HG03108 (cell line): ENCODE measurements around the gene CD3E.

Source experiments
- ATAC-seq: cut with Tn5 transposase; IDR thresholded peaks from one replicate; pipeline ENCODE4 v1.9.1; 2021; ENCODE audit warnings: moderate library complexity; ENCODE audit not compliant: unreplicated experiment

CD3E gene

GRCh38 chr11:118304568-118305248, at the start of gene CD3E:
Gene CD3E, plus strand, starts transcription at chr11:118304730. Its CDS starts 223 bp downstream, at chr11:118304953.
- ATAC-seq: no peak

- ATAC-seq: no peak
These were observed 46.1 kb upstream of the CD3E start for GRCh38 chr11:118258410-118258809.

GRCh38 chr11:118259138-118259537, 45.4 kb upstream of the CD3E start:
- no peak for ATAC-seq

- ATAC-seq: no peak
These were observed 44.2 kb upstream of the CD3E start for GRCh38 chr11:118260353-118260752.

- no peak for ATAC-seq
These were observed 41.4 kb upstream of the CD3E start for GRCh38 chr11:118263112-118263511.

- no peak for ATAC-seq
These were observed 40.6 kb upstream of the CD3E start, which contains the start of gene MPZL2 for GRCh38 chr11:118263695-118264568. Gene MPZL2, minus strand, starts transcription at chr11:118264297. Its CDS starts 144 bp downstream, at chr11:118264153.

- no peak for ATAC-seq
These were observed 39.7 kb upstream of the CD3E start for GRCh38 chr11:118264569-118265465.

GRCh38 chr11:118265954-118266353, 38.6 kb upstream of the CD3E start:
- no peak for ATAC-seq

GRCh38 chr11:118267486-118267885, 37.0 kb upstream of the CD3E start:
- ATAC-seq: no peak

GRCh38 chr11:118272001-118272400, 32.5 kb upstream of the CD3E start:
- no peak for ATAC-seq

- ATAC-seq: no peak
These were observed 30.3 kb upstream of the CD3E start for GRCh38 chr11:118274186-118274585.

GRCh38 chr11:118275176-118275575, 29.4 kb upstream of the CD3E start:
- ATAC-seq: no peak

GRCh38 chr11:118276422-118276821, 28.1 kb upstream of the CD3E start:
- ATAC-seq: no peak

GRCh38 chr11:118277312-118277711, 27.2 kb upstream of the CD3E start:
- ATAC-seq: no peak

- no peak for ATAC-seq
These were observed 23.2 kb upstream of the CD3E start for GRCh38 chr11:118281284-118281683.

- ATAC-seq: no peak
These were observed 21.9 kb upstream of the CD3E start for GRCh38 chr11:118282606-118283005.

- no peak for ATAC-seq
These were observed 21.4 kb upstream of the CD3E start for GRCh38 chr11:118283037-118283636.

- ATAC-seq: no peak
These were observed 20.7 kb upstream of the CD3E start for GRCh38 chr11:118283756-118284350.

- ATAC-seq: no peak
These were observed 18.0 kb upstream of the CD3E start for GRCh38 chr11:118286545-118286944.

GRCh38 chr11:118287006-118287405, 17.5 kb upstream of the CD3E start:
- ATAC-seq: no peak
